ENCODE data around the gene CAPS. TPM values are rescaled to one million over a fixed set of nuclear protein-coding genes. Genes with fewer than 3 reads are reported as not detected.

Gene CAPS
- total and polyA plus RNA-seq, 10 donors, result 14.7 to 61.8 (median 18.7) TPM

DNA sequence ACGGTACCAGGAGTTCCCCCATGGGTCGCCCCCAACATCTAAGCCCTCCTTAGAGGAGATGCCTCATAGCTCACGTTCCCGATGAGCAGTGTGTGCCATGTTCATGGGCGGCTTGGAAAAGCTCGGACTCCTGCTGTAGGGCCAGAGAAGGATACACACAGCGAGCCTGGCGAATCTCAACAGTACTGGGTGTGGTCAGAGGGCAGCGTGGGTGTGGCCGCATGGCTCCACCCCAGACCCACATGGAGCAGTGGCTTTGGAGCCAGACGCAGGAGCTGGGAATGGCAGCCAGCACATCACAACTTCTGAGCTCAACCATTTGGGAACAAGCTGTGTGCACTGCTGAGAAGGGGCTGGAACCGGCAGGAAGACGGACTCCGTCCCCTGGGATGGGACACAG is 15.6 kb downstream of the CAPS start:
- Histone ChIP-seq H3K9me3 (no peaks in the 10 kb centered on the region), H3K36me3 (peaks cover 3 to 100% (median 87%) of the 10 kb centered on the region in 6 donors), H3K27ac (no peak overlapping the region), H3K4me3 (no peak overlapping the region), H3K27me3 (replicated peaks in 1 of 7) (no peaks in the 10 kb centered on the region), H3K4me1 (peaks cover 0 to 28% (median 3%) of the 10 kb centered on the region in 6 donors)
- TF ChIP-seq, protein P1, sequence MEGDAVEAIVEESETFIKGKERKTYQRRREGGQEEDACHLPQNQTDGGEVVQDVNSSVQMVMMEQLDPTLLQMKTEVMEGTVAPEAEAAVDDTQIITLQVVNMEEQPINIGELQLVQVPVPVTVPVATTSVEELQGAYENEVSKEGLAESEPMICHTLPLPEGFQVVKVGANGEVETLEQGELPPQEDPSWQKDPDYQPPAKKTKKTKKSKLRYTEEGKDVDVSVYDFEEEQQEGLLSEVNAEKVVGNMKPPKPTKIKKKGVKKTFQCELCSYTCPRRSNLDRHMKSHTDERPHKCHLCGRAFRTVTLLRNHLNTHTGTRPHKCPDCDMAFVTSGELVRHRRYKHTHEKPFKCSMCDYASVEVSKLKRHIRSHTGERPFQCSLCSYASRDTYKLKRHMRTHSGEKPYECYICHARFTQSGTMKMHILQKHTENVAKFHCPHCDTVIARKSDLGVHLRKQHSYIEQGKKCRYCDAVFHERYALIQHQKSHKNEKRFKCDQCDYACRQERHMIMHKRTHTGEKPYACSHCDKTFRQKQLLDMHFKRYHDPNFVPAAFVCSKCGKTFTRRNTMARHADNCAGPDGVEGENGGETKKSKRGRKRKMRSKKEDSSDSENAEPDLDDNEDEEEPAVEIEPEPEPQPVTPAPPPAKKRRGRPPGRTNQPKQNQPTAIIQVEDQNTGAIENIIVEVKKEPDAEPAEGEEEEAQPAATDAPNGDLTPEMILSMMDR (IDR thresholded peaks at IDR 0.05 in 8 of 11, conservative IDR thresholded peaks at IDR 0.05 in 3 of 11), result no peak
- no peak for TF ChIP-seq POLR2A (IDR thresholded peaks at IDR 0.05)
- no peak for TF ChIP-seq POLR2AphosphoS5 (IDR thresholded peaks at IDR 0.05)
- intact Hi-C loops (cut with DNase I; ENCODE audit: low total_unique reads), result no loop called here
- no peak for DNase-seq
- WGBS, 5 donors, result 89 to 97% (median 93%) methylated on average over 13 to 14 of the region's 14 CpGs

DNA sequence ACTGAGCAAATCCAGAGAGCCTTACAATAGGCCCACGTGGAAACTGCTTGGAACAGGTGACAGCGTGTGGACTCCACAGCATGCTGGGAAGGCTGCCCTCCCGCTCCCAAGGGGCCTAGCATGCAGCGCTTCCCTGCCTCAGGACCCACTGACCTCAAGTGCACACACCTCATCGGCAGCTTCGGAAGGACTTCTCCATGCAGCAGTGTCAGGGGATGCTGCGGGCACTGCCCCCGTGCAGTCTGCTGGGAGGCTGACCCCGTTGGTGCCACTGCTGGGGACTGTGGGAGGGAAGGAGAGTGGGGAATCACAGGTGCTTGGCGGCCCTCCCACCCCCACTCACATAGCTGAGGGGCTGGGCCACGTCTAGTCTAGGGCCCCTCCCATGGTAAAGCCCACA is 17.2 kb downstream of the CAPS start:
- 89 to 98% (median 90%) methylated on average over 10 to 11 of the region's 11 CpGs for WGBS, 5 donors
- H3K27me3 ChIP-seq (replicated peaks in 1 of 7), result no peaks in the 10 kb centered on the region
- TF ChIP-seq POLR2AphosphoS5 (IDR thresholded peaks at IDR 0.05) (peak in 1 of 3 donors; percentile 42), POLR2A (IDR thresholded peaks at IDR 0.05) (no peak)
- TF ChIP-seq, protein P1 (IDR thresholded peaks at IDR 0.05 in 8 of 11, conservative IDR thresholded peaks at IDR 0.05 in 3 of 11), result no peak
- intact Hi-C loops (cut with DNase I; ENCODE audit: low total_unique reads), result no loop called here
- H3K4me1 ChIP-seq, result peaks cover 6 to 44% (median 18%) of the 10 kb centered on the region in 6 donors
- H3K9me3 ChIP-seq, result no peaks in the 10 kb centered on the region
- DNase-seq, result no peak
- no peak overlapping the region for H3K27ac ChIP-seq
- peaks cover 3 to 100% (median 77%) of the 10 kb centered on the region in 6 donors for H3K36me3 ChIP-seq
- H3K4me3 ChIP-seq, result no peak overlapping the region

DNA sequence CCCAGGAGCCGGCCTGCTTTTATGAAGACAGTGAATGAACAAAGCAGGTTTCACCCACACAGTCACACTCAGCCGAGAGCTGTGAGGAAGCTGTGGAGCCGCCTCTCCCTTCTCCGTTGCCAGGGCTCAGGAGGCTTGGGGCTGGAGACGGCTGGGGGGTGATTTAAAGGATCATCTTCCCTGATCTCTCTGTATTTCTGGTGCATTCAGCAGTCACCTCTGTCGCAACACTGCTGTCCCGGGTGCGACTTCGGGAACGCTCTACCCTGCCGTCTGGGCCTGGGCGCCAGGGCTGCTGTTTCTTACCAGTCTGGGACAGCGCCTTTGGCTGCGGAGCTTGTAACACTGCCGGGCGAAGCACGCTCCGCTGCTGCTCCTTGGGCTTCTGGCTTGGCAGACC is 18.1 kb downstream of the CAPS start:
- TF ChIP-seq, protein P1 (IDR thresholded peaks at IDR 0.05 in 8 of 11, conservative IDR thresholded peaks at IDR 0.05 in 3 of 11), result no peak
- DNase-seq, result no peak
- Histone ChIP-seq H3K27me3 (replicated peaks in 1 of 7) (no peaks in the 10 kb centered on the region), H3K4me1 (peaks cover 6 to 46% (median 20%) of the 10 kb centered on the region in 6 donors), H3K9me3 (no peaks in the 10 kb centered on the region), H3K36me3 (peaks cover 3 to 100% (median 70%) of the 10 kb centered on the region in 6 donors), H3K27ac (no peak overlapping the region), H3K4me3 (no peak overlapping the region)
- intact Hi-C loops (cut with DNase I; ENCODE audit: low total_unique reads), result no loop called here
- WGBS, 5 donors, result 96 to 97% (median 96%) methylated on average over 12 to 18 of the region's 18 CpGs

- intact Hi-C loops (cut with DNase I; ENCODE audit: low total_unique reads), result no loop called here
- H3K27me3 ChIP-seq (replicated peaks in 1 of 7), result no peaks in the 10 kb centered on the region
- no peak for DNase-seq
- no peak overlapping the region for H3K4me3 ChIP-seq
- H3K4me1 ChIP-seq, result peaks cover 6 to 41% (median 19%) of the 10 kb centered on the region in 6 donors
- peaks cover 3 to 100% (median 65%) of the 10 kb centered on the region in 6 donors for H3K36me3 ChIP-seq
- 93 to 98% (median 97%) methylated on average over 21 of the region's 21 CpGs for WGBS, 5 donors
- no peaks in the 10 kb centered on the region for H3K9me3 ChIP-seq
- no peak overlapping the region for H3K27ac ChIP-seq
- TF ChIP-seq, protein P1 (IDR thresholded peaks at IDR 0.05 in 8 of 11, conservative IDR thresholded peaks at IDR 0.05 in 3 of 11), result no peak
- no peak for TF ChIP-seq POLR2A (IDR thresholded peaks at IDR 0.05)
- TF ChIP-seq POLR2AphosphoS5 (IDR thresholded peaks at IDR 0.05), result no peak
Observed at GRCh38 chr19:5932609-5933262, 18.7 kb downstream of the CAPS start.
